Measurements from ENCODE around the gene POU3F2.

The POU3F2 gene

GRCh38 chr6:98844244-98845210 lies 10.2 kb downstream of the POU3F2 start:
- DNase-seq = no peak

- DNase-seq = peak; percentile 52
Measured at GRCh38 chr6:98845211-98846020, 11.0 kb downstream of the POU3F2 start.

DNA sequence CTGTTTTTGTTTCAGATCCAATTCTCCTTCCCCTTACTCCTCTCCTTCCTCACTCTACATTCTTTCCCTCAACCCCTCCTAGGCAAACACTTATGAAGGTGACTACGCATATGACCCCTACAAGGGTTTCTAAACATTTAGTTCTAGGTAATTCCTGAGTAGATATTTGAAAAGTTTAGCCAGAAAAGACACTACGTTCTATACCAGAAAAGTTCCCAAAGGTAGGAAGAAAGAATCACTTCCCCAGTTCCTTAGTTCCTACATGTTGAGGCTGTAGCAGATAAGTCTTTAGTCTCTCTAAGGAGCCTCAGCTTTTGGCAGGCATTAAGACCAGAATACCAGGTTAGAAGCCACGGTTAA lies 11.6 kb downstream of the POU3F2 start:
- no peak for DNase-seq

DNA sequence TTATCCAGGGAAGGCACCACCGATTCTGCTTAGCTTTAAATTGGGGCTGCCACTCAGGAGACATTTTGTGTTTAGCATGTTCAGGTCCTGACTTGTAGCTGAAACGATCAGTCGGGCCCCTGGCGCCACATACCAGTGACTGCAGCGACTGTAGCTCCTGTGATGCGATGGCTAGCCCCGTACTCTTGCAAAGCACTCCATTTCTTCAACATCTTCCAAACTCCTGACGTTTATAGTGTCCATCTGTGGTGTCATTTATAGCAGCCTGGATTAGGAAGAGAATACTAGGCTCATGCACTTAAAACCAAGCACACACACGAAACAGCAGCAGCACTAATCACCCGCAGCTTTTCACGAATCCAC lies 13.0 kb downstream of the POU3F2 start:
- DNase-seq = no peak

GRCh38 chr6:98847779-98848538 lies 13.6 kb downstream of the POU3F2 start:
- DNase-seq = no peak

DNA sequence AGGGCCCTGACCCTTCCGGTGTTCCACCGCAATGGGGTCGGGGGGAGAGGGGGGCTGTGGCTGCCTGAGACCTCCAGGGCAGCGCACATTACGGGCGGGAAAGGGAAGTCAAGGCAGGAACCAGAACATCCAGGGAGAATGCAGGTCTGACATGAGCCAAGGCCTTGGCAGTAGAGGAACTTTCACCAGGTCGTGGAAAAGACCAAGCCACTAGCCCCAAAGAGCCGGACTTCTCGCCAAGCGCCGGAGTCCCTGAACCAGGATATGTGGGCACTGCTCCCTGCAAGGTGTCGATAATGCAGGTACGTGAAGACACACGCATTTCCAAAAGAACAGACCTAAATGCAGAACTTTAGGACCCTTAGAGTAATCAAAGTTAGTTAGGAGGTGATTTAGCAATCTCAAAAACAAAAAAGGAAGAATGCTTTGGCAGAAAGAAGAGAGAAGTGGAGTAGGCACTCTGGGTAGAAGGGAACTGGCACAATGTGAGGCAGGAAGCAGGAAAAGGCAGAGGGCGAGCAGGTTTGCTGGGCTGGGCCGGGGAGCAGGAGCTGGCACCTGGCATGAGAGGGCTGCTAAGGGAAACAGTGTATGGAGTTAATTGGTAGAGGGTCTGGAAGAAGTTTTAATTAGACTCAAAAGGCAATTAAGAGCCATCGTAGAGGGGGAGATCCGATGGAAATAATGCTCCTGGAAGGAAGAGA lies 14.3 kb downstream of the POU3F2 start:
- DNase-seq = no peak

DNA sequence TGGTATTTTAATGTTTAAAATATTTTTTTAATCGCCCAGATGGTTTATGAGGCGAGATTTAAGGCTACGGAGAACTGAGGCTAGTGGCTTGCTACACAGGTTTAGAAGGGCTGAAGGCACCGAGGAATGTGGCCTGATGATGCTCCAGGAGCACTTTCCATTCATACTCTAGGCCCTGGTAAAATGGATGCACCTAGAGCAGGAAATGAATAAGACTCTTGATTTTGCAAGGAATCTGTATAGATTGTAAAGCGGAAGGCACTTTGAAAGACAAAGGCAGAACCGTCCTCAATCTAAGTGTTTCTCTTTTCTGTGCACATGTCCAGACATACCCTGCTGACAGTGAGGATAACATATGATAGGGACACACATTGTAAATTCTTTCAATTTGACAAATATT lies 30.1 kb downstream of the POU3F2 start:
- DNase-seq = no peak

- no peak for DNase-seq
Measured at GRCh38 chr6:98871057-98871456, 36.7 kb downstream of the POU3F2 start.

- no peak for DNase-seq
Measured at GRCh38 chr6:98871821-98872220, 37.4 kb downstream of the POU3F2 start.

DNA sequence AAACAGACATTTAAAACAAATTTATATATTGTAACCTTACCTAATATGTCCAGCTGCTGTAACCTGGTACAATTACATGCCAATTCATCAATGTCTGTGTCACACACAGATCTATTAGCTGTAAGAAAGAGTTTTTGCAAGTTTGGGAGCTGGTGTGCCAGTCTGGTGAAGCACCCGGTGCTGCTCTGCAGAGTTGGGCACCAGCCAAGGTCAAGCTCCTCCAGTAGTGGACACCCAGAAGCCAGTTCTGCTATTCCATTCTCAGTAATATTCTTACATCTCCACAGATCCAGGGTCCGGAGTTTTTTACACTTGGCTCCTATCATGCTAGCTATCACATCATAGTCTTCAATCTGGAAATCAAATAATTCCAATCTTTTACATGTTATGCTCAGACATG lies 41.0 kb downstream of the POU3F2 start:
- no peak for DNase-seq

- DNase-seq = no peak
Measured at GRCh38 chr6:98877250-98877649, 42.9 kb downstream of the POU3F2 start.

GRCh38 chr6:98880486-98880885 lies 46.1 kb downstream of the POU3F2 start:
- no peak for DNase-seq

GRCh38 chr6:98885330-98885729 lies 51.0 kb downstream of the POU3F2 start:
- DNase-seq = no peak

DNA sequence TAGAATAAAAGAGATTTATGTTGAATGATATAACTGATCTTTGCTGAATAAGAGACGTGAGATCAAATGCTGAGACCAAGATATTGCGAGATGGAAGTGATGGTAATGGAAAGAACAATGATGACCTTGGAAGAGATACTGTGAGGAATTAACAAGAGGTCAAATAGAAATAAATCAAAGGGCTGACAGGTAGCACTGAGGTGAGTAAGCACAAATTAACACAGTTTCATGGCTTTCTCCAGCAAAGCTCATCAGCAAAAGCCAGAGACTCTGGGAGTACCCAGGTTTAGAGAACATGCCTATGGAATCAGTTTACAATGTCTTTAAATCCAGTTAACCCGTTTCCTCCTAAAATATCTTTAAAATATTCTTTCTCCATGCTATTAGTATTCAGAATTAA lies 53.3 kb downstream of the POU3F2 start:
- no peak for DNase-seq

Measured in stimulated activated naive CD4-positive, alpha-beta T cell treated with Interleukin-2 at 50 U/mL for 16 hours (primary cell).